GM19023 (cell line): Measurements from ENCODE around the gene FERMT1.
"Not testable (repeated sequence)": the region's sequence is repeated elsewhere in the genome, so short reads cannot be mapped to it uniquely, and the experiment has no call there.

Experiments
- ATAC-seq: cut with Tn5 transposase; IDR thresholded peaks from one replicate; pipeline ENCODE4 v1.9.1; 2021; ENCODE audit warnings: mild to moderate bottlenecking, moderate library complexity; ENCODE audit not compliant: unreplicated experiment

FERMT1 gene

GRCh38 chr20:6120491-6120988 lies 2.3 kb downstream of the FERMT1 start:
- no peak for ATAC-seq

DNA sequence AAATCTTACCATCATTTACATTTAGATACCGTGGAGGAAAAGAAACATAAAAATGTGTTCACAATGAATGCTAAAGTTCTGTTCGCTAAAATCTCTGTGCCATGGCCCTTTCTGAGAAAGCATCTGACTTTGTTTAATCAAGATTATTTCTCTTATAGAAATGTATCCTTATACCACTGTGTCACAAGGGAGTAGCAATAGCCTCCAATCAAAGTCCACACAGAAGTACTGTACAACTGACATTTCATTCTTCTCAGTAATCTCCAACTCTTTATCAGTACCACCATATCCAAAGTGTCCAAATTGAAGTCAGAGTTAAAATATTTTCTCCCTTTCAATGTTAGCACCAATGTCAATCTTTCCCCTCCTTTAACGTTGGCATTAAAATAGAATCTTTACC lies 6.1 kb downstream of the FERMT1 start:
- ATAC-seq: no peak

DNA sequence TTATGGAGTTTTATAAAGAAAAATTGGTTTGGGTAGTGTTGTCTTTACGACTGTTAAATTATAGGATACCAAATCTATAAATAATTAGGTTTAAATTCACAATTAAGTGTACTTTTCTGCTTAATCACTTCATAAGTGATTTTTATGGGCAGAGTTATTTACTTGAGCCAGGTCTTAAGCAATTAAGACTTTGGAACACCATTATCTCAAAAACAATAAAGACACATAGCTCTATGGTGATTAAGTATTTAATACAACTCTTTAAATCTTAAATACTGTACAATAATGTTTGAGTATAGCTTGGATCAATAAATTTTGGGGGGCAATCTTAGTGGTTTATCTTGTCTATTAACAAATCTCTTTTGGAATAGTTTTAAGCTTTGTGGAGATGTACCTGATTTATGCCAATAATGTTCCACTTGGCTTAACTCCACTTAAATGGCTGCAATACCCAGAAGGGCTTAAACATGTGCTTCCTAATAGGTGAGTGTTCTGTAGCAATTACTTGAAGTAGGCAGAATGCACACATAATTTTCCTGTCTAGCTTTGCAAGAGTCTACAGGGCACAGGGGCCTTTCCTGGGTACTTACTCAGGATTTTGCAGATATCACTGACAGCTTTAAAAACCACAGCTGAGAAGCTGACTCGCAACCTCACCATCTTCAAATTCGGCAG lies 7.5 kb downstream of the FERMT1 start:
- ATAC-seq: no peak

DNA sequence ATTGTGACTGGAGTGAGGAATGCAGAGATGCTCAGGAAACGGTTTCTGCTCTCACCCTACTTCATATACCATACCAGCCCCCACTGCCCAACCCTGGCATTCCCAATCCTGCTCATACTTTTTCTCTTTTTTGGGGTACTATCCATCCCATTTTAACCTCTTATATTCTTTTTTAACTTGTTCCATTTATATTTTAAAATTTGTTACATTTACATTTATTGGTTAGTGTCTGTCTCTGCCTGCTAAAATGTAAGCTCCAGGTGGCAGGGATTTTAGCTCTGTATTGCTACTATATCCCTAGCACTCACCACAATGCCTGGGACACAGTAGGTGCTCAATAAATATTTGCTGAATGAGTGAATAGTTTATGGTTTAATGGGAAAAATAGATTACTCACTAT lies 8.1 kb downstream of the FERMT1 start:
- ATAC-seq: no peak

DNA sequence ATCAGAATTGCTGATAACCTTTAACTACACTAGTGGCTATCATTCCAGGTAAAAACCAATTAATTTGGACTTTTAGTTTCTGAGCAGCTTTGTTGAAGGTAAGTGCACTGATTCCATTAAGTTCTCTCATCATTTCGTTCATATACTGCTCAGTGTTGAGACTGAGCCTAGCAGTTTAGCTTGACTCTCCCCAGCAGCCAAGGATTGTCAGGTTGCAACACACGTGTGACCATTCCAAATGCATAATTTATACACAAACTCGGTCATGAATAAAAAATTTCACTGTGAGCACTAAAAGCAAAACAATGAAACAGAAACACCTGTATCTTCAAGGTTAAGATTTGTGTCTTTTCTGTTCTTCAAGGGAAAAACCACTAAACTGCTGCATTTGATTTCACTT lies 8.9 kb downstream of the FERMT1 start:
- ATAC-seq: no peak

- ATAC-seq: not testable (repeated sequence)
Measured at GRCh38 chr20:6112965-6113364, 9.9 kb downstream of the FERMT1 start.

DNA sequence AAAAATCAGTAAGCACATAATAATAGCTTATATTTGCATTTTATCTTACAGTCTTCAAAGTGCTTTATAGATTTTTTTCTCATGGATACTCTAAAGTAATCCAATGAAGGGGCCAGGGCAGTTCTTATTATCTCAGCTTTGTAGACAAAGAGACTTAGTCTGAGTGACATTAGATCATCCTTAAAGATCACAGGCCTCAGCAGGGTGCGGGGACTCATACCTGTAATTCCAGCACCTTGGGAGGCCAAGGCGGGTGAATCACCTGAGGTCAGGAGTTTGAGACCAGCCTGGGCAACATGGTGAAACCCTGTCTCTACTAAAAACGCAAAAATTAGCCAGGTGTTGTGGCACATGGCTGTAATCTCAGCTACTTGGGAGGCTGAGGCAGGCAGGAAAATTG lies 14.5 kb downstream of the FERMT1 start:
- ATAC-seq: no peak

DNA sequence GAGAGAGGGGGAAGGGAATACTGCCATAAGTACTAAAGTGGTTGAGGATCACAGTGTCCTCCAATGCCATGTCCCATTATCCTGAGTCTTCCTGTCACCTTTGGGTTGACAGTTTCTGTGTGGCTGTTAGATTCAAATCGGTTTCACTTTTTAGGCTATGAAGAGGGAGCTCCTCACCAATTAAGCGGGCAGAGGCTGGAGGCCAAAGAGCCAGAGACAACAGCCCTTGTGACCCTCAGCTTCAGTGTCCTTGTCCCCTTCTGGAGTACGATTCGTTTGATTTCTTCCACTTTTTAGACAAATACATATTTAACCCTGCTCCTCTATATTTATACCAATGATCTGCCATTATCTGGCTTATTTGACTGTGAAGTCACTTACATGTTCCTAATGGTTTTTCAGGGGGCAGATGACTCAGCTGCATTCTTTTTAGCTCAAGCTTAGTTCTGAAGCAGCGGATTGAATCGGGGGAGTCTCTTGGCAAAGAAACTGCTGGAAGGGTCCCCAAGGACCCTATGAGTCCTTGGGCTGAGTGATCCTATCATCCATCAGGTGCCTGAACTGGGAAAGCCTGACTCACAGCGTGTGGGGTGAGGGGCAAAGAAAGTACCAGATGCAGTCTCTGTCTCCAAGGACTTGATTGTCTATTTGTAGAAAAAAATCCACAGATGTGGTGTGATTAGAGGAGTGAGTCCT lies 18.2 kb downstream of the FERMT1 start:
- ATAC-seq: no peak

- ATAC-seq: no peak
Measured at GRCh38 chr20:6103301-6103700, 19.5 kb downstream of the FERMT1 start.

GRCh38 chr20:6101346-6101745 lies 21.5 kb downstream of the FERMT1 start:
- ATAC-seq: no peak

- ATAC-seq: no peak
Measured at GRCh38 chr20:6100246-6100645, 22.6 kb downstream of the FERMT1 start.

DNA sequence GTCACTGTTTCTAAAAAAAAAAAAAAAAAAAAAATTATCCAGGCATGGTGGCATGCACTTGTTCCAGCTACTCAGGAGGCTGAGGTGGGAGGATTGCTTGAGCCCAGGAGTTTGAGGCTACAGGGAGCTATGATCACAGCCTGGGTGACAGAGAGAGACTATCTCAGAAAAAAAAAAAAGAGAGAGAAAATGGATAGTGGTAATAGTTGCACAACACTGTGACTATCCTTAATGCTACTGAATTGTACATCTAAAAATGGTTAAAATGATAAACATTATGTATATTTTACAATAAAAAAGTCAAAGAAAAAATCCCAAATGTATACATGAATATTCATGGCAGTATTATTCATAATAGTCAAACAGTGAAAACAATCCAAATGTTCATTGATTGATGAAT lies 23.0 kb downstream of the FERMT1 start:
- no peak for ATAC-seq

- no peak for ATAC-seq
Measured at GRCh38 chr20:6095409-6095808, 27.4 kb downstream of the FERMT1 start.

DNA sequence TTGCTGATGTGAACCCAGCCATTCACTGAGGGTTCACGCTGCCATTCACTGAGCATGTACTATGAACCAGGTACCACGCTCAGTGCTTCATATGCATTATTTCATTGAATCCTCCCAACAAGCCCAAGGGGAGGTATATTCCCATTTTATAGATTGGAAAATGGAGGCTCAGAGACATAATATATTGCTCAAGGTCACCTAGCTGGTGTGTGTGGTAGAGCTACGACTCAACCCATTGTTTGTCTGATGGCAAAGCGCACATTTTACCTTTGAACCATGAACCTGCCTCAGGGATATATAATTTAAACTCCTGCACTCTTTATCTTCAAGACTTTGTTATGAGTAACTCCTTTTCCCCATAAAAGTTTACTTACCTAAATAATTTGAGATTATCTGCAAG lies 28.3 kb downstream of the FERMT1 start:
- no peak for ATAC-seq

GRCh38 chr20:6094063-6094462 lies 28.8 kb downstream of the FERMT1 start:
- no peak for ATAC-seq

DNA sequence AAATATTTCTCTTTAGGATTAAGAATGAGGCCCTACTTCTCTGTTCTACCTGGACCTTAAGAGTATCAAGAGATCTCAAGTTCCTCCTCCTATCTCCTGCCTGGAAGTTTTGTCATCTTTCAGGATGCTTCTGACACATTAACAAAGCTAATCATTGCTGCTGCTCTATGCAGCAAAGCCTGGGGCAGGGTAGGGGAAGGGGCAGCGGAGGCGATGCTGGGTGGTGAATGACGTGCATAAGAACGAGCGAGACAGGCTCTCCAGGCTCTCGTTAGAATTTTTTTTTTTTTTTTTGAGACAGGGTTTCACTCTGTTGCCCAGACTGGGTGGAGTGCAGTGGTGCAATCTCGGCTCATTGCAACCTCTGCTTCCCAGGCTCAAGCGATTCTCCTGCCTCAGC lies 31.2 kb downstream of the FERMT1 start:
- ATAC-seq: no peak

GRCh38 chr20:6086868-6087267 lies 36.0 kb downstream of the FERMT1 start:
- no peak for ATAC-seq

GRCh38 chr20:6083926-6084325 lies 38.9 kb downstream of the FERMT1 start:
- ATAC-seq: no peak

GRCh38 chr20:6081236-6081635 lies 41.6 kb downstream of the FERMT1 start:
- no peak for ATAC-seq

DNA sequence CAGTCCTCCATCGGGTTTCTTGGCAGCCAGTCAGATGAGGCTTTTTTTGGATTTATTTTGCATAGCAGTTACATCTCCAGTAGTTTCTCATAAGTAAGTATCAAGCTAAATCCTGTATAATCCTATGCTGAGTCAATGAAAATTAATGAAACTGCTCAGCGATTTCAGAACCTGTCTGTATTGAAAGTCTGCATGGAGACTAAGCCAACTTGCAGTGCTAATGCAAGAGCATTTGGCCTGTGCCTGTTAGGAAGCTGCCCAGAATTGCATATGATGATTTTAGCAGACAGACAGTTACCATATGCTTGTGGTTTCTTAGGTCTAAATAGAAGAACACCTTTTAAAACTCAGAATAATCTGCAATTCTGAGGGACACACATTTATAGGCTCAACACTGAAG lies 43.8 kb downstream of the FERMT1 start:
- no peak for ATAC-seq

- no peak for ATAC-seq
Measured at GRCh38 chr20:6075428-6076219, 47.2 kb downstream of the FERMT1 start.

- no peak for ATAC-seq
Measured at GRCh38 chr20:6074784-6075183, 48.0 kb downstream of the FERMT1 start.
